OCI-LY3 (cell line): ENCODE measurements around the gene PXDN.

Experiments used
- EZH2phosphoT487 ChIP-seq: fragments of 200-600 bp; shearing (Covaris generic); IDR thresholded peaks from 2 replicates; pipeline ENCODE4 v1.6.1; 2018; ENCODE audit warnings: antibody characterized with exemption, mixed run types, low read depth
- TF ChIP-seq, protein P1 (sequence below): fragments of 200-600, 300-600 bp; sonication (generic); IDR thresholded peaks from 2 replicates; pipeline ENCODE4 v1.5.1; 2014; ENCODE audit warnings: antibody characterized with exemption, low read length, low read depth

DNA sequence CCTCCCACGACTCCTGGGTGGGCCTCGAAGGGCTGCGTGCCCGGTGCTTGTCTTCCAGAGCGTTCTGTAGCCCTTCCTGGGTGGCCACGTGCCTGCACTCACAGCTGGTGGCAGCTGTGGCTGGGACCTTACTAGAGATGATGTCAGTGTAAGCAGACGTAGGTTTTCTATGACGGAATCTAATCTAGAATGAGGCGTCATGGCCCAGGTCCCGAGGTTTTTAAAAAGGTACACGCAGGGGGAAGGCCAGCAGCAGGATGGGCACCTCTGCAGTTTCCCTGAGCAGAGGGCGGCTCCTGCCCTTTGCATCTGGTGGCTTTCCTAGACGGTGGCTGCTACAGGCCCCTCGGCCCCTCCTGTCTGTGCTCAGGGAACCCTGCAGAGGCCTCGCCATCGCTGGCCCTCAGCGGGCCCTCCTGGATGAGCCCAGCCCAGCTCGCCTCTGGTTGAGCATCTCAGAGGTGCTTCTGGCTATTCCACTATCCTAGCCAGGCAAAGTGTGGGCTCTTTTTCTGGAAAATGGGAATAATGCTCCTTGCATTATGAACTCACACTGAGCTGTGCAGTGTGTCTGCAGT lies 49.6 kb upstream of the PXDN start:
- TF ChIP-seq, protein P1, sequence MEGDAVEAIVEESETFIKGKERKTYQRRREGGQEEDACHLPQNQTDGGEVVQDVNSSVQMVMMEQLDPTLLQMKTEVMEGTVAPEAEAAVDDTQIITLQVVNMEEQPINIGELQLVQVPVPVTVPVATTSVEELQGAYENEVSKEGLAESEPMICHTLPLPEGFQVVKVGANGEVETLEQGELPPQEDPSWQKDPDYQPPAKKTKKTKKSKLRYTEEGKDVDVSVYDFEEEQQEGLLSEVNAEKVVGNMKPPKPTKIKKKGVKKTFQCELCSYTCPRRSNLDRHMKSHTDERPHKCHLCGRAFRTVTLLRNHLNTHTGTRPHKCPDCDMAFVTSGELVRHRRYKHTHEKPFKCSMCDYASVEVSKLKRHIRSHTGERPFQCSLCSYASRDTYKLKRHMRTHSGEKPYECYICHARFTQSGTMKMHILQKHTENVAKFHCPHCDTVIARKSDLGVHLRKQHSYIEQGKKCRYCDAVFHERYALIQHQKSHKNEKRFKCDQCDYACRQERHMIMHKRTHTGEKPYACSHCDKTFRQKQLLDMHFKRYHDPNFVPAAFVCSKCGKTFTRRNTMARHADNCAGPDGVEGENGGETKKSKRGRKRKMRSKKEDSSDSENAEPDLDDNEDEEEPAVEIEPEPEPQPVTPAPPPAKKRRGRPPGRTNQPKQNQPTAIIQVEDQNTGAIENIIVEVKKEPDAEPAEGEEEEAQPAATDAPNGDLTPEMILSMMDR = no peak
- TF ChIP-seq EZH2phosphoT487 = no peak
